GM18520 (cell line): ENCODE data around the gene PSAPL1.

Source experiments
- ATAC-seq: cut with Tn5 transposase; IDR thresholded peaks from one replicate; pipeline ENCODE4 v1.9.1; 2021; ENCODE audit not compliant: unreplicated experiment

PSAPL1 gene

DNA sequence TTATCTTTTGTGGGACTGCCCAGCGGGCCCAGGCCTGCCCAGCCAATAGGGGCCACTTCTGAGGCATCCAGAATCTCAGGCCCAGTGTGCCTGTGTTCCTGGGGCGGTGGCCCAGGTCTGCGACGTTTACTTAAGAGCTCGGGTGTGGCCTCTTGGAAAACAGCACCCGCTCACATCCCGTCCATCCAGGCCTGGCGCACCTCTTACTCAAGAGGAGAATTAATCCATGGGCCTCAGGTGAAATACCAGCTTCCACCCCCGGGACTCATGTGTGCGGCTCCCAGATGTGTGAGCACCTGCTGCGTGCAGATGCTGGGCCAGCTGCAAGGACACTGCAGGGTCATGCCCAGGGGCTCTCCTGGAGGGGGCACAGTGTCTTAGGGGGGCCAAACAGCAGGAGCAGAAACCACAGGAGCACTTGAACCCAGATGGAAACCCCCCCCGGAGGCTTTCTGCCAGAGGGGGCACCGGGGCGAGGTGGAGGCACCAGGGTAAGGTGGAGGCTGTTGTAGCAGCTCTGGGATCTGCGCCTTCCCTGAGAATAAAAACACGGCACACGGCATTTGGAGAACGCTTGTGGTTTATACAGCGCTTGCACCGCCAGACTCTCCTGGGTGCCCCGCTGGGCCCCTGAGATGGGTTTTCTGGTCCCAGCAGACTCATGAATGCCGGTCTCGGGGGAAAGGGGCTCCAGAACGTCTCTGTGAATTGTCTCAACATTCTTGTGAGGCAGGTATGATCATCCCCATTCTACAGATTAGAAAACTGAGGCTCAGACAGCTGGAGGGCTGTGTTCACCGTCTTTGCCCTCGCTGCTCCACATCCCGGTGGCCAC lies 2.8 kb downstream of the PSAPL1 start:
- ATAC-seq: no peak

GRCh38 chr4:7430965-7431695 lies 3.6 kb downstream of the PSAPL1 start:
- ATAC-seq: no peak

DNA sequence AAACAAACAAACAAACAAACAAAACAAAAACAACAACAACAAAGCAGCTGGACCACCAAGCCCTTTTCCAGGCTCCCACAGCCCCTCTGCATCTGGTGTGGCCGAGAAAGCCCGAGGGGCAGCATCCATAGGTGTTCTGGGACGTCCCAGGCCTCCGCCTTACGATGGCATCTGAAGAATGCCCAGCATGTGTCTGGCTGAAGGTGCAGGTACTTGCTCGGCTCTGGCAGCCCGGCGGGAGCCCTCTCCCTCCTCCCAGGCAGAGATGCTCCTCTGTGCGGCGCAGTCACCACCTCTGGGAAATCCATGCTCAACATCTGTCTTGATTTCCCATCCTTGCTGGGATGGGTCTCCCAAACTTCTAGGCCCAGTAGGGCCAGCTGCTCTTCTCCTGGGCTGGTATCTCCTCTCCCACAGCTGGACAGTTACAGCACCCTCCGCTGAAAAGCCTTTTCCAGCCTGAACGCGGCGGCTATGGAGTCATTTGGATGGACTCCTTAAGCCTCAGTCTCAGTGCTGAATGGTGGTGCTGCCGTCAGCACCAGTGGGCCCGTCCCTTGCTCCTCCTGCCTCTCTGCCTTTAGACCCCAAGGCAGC lies 4.3 kb downstream of the PSAPL1 start:
- no peak for ATAC-seq

DNA sequence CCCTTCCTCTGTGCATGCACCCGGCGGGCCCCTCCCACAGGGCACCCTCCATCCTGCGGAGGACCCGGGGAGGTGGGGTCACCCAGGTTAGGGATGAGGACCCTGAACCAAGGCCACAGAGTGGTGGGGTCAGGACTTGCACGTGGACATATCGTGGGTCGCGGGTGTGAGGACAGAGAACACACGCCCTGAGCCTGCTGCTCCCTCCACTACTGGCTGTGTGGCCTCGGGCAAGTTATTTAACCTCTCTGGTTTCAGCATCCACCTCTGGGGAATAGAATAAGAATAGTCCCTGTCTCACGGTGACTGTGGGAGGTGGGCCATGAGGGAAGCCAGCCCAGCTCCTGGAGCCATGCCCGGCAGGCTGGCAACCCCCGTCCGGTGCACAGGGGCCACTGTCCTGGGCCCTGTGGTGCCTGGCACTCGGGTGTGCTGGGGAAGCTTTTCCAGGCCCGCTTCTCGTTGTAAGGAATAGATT lies 5.1 kb downstream of the PSAPL1 start:
- ATAC-seq: no peak

DNA sequence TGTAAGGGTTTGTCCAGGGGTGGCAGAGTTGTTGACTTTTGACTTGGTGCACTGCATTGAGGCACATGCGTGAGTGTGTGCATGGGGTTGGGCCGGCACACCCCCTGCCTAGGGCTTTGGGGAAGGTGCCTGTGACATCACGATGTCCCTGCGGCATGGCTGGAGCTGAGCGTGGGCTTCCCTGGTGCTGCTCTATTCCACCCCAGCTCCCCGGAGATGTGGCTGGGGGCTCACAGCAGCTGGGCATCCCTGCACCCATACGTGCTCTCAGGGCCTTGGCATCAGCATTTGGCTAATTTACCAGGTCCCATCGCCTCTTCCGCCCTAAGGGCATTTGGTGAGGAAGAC lies 5.7 kb downstream of the PSAPL1 start:
- no peak for ATAC-seq

DNA sequence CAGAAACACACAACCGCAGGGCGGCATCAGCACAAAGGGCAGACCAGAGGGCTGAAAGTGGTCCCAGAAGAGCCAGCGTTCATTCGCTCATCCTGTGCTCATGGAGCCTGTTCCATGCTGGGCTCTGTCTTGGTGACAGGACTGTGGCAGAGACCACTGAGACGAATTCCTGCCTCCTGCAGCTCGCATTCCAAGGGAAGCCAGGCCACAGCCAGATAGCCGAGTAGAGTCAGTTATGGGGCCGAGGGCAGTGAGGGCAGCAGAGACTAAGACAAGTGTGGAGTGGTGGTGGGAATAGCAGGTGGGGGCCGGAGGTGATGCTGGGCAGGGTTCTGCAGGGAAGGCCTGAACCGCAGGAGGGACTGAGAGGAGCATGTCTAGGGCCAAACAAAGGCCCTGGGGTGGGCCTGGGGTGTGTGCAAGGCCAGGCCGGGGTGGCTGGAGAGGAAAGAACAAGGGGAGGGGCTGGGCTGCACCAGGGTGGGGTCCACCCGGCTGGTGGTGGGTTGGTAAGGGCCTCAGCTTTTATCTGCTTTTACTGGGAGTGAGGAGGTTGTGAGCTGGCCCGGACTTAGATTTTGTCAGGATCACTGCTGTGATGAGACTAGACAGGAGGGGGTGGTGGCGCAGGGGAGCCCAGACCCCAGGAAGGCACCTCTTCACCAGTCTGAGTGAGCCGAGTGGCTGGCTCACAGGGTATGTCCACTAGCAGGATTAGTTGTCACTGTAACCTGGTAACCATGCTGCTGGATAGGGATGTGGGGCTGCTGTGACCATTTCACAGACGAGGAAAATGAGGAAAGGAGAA lies 6.3 kb downstream of the PSAPL1 start:
- no peak for ATAC-seq

- no peak for ATAC-seq
Observed at GRCh38 chr4:7427831-7428260, 6.9 kb downstream of the PSAPL1 start.

- no peak for ATAC-seq
Observed at GRCh38 chr4:7427361-7427760, 7.4 kb downstream of the PSAPL1 start.

GRCh38 chr4:7426525-7427171 lies 8.1 kb downstream of the PSAPL1 start:
- no peak for ATAC-seq

DNA sequence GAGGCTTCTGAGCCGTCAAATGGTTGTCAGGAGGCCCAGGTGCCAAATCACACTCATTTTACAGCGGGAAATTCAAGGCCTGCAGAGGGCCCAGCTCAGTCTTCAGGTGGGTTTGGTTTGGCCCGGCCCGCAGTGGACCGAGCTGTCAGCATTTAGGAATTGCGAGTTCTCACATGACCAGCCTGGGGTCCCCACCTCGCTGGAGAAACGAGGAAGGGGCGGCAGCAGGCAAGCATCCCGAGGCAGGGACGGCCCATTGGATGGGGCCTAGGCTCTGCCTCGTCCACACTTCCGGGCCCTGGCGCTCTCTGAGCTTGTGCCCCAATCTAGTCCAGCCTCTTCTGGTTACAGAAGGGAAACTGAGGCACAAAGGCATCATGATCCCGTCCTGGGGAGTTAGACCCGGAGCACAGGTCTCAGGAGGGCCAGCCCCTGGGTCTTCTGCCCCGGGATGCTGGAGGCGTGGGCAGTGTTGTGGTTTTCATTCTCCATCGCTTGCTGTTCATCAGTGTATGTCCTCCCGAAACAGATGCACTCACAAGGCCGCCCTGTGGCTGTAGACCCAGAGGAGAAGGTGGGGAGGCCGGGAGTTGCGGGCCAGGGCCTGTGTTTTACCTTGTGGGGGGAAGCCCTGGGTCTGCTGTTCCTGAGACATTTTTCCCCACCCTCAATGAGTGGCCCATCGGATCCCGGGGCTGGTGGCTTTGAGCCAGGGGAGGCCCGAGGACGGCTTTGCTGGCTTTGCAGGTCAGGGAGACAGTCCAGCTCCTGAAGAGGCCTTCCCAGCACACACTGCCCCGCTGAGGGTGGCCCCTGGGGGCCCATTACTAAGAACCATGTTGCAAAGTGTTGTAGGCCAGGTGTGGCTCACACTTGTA lies 8.9 kb downstream of the PSAPL1 start:
- ATAC-seq: no peak

- no peak for ATAC-seq
Observed at GRCh38 chr4:7425124-7425523, 9.6 kb downstream of the PSAPL1 start.

DNA sequence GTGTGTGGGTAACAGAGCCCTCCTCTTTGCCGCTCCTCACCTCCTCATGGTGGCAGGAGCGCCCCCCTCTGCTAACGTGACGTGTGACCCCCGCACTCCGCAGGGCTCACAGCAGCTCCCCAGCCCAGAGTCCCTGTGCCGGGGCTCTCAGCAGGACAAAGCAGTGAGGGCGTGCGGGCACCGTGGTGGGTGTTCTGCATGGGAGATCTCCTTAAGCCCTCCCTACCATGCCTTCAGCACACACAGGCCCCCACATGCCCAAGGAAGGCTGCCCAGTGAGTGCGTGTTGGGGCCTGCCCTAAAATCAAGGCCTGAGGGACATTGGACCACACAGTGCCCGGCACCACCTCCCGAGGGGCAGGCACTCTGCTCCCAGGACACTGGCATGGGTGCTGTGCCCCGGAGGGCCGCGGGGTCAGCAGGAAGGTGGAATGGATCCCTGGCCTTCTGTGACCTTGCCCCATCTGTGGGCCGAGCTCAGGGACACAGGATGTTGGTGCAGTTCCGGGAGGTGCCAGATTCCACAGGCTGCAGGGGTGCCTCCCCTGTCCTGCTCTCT lies 10.1 kb downstream of the PSAPL1 start:
- no peak for ATAC-seq

DNA sequence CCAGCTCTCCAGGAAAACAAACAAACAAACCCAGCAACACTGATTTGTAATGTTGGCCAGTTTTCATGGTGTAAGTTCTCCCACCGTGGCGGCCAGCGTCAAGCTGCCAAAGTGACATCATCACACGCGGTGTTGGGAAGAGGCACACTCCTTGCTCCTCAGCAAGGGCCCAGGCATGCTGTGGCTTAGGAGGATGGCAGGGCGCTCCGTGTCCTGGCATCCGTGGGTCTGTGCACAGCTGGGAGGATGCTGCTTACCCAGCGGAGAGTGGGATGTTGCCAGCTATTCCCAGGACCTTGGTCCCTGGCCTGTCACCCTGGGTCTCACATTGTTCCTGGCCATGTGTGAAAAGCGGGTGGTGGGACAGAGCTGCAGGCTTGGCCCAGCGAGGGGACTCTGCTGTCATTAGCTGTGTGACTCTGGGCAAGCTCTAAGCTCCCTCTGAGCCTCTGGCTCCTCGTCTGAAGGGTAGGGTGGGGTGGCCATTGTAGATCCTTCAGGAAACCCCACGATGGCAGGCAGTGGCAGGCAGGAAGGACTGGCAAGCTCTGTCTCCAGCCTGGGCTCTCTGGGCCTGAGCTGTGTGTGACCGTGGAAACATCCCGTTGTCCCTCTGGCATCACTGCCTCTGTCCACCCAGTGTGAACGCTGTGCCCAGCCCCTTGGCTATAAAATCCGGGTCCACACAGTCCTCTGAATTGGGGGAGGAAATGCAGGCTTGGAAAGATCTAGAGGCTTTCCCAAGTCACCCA lies 10.8 kb downstream of the PSAPL1 start:
- ATAC-seq: no peak

GRCh38 chr4:7423391-7423790 lies 11.3 kb downstream of the PSAPL1 start:
- ATAC-seq: no peak

GRCh38 chr4:7422898-7423180 lies 11.9 kb downstream of the PSAPL1 start:
- ATAC-seq: no peak

DNA sequence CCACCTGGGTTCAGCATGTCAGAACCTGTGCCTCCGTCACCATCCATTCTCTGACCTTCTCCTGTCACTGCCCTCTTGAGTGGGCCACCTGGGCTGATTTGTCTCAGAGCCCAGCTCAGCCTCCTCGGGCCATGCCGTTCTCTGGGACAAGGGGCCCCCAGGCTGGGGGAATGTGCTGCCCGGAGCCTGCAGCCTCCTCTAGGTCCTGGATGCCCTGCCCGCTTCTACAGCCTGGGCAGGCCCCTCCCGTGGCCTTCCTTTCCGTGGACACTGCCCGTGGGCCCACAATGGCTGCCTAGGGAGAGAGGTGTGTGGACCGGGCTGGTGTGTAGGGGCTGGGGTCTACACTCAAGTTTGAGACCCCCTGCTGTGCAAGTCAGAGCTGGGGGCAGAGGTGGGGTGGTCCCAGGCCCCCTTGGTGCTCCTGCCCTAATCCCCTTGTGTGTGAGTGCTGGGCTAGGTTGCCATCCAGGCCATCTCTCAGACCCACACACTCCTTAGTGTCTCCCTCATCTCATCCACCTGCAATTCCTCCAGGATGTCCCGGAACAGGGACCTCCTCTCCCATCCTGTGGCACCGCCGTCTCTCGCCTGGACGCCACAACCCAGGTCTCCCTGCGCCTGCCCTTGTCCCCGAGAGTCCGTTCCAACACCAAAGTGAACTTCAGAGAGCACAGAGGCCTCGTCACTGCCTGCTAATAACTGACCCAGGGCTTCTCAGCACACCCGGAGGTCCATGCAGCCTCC lies 12.4 kb downstream of the PSAPL1 start:
- ATAC-seq: no peak

DNA sequence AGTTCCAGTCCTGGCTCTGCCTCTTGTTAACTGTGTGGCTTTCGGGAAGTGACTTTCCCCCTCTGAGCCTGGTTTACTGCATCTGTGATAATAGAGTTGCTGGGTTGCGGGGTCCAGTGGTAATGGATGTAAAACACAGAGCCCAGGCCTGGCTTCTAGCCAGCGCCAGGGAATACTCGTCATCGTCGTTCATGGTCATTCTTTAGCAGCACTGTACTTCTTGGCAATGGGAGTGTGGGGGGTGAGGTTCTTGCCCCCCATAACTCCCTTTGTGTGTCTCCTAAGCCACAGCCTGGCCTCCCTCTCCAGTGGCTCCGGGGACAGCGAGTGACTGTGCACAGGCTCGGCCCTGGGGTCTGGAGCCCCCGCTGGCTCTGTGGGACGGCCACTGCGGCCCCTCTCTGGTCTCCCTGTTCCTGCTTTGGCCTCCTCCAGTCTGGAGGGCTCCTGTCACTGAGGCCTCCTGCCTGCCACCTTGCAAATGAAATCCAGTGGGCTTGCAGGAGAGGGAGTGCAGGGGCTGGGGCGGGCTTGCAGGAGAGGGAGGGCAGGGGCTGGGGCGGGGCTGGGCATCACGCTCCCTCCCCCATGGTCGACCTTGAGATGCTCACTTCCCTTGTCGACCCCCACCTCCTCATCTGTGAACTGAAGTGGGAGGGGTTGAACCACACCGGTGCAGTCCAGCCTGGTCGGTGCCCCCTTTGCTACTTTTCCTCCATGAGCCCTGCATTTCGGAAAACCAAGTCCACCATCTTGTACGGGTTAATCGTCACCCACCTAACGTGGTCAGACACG lies 13.2 kb downstream of the PSAPL1 start:
- ATAC-seq: no peak
